Measurements from ENCODE around the gene PTPRN2. TPM values are rescaled to one million over a fixed set of nuclear protein-coding genes. Genes with fewer than 3 reads are reported as not detected.
"Not testable (repeated sequence)": the region's sequence is repeated elsewhere in the genome, so short reads cannot be mapped to it uniquely, and the experiment has no call there.

Gene PTPRN2
- total RNA-seq, 1 donor from 2014 or later = 11.4 TPM

DNA sequence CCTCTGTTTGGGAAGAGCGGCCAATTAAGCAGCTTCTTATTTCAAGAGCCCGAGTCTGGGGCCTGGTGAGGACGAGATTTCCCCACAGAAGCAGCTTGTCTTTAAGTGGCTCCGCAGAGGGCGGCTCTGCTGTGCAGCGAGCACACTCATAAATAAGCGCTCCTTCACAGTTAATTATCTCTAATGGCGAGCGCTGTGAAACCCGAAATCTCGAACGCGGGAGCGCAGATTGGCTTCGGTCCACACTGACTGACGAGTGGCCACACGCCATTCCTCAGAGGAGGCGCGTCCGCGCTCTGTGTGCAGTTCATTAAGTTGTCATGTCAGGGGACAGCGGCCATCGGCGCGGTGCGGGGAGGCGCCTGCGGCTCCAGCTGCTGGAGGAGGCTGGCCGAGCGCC lies 689.9 kb downstream of the PTPRN2 start:
- Mint-ChIP-seq H3K4me1 (ENCODE audit: low read depth) (no peaks in the 10 kb centered on the region), H3K27ac (no peak overlapping the region), H3K27me3 (peaks cover 29% of the 10 kb centered on the region), H3K36me3 (ENCODE audit: insufficient read depth) (no peaks in the 10 kb centered on the region), H3K9me3 (ENCODE audit: low read depth) (no peaks in the 10 kb centered on the region), H3K4me3 (ENCODE audit: low read depth) (no peak overlapping the region)
- DNase-seq (ENCODE audit: low spot score, unreplicated experiment) = no peak
- TF ChIP-seq, protein P1, sequence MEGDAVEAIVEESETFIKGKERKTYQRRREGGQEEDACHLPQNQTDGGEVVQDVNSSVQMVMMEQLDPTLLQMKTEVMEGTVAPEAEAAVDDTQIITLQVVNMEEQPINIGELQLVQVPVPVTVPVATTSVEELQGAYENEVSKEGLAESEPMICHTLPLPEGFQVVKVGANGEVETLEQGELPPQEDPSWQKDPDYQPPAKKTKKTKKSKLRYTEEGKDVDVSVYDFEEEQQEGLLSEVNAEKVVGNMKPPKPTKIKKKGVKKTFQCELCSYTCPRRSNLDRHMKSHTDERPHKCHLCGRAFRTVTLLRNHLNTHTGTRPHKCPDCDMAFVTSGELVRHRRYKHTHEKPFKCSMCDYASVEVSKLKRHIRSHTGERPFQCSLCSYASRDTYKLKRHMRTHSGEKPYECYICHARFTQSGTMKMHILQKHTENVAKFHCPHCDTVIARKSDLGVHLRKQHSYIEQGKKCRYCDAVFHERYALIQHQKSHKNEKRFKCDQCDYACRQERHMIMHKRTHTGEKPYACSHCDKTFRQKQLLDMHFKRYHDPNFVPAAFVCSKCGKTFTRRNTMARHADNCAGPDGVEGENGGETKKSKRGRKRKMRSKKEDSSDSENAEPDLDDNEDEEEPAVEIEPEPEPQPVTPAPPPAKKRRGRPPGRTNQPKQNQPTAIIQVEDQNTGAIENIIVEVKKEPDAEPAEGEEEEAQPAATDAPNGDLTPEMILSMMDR (IDR thresholded peaks at IDR 0.05; ENCODE audit: unreplicated experiment) = no peak

- TF ChIP-seq, protein P1 (IDR thresholded peaks at IDR 0.05; ENCODE audit: unreplicated experiment) = no peak
- no peaks in the 10 kb centered on the region for H3K4me1 Mint-ChIP-seq (ENCODE audit: low read depth)
- H3K27ac Mint-ChIP-seq = no peak overlapping the region
- no peak overlapping the region for H3K4me3 Mint-ChIP-seq (ENCODE audit: low read depth)
- no peaks in the 10 kb centered on the region for H3K36me3 Mint-ChIP-seq (ENCODE audit: insufficient read depth)
- H3K27me3 Mint-ChIP-seq = peaks cover 32% of the 10 kb centered on the region
- no peak for DNase-seq (ENCODE audit: low spot score, unreplicated experiment)
- no peaks in the 10 kb centered on the region for H3K9me3 Mint-ChIP-seq (ENCODE audit: low read depth)
These were observed 690.7 kb downstream of the PTPRN2 start for GRCh38 chr7:157896774-157897555.

- not testable (repeated sequence) for H3K9me3 Mint-ChIP-seq (ENCODE audit: low read depth); H3K4me3 Mint-ChIP-seq (ENCODE audit: low read depth); H3K27ac Mint-ChIP-seq; H3K36me3 Mint-ChIP-seq (ENCODE audit: insufficient read depth); H3K4me1 Mint-ChIP-seq (ENCODE audit: low read depth); DNase-seq (ENCODE audit: low spot score, unreplicated experiment)
- H3K27me3 Mint-ChIP-seq = peaks cover 32% of the 10 kb centered on the region
These were observed 691.3 kb downstream of the PTPRN2 start for GRCh38 chr7:157896376-157896675.

DNA sequence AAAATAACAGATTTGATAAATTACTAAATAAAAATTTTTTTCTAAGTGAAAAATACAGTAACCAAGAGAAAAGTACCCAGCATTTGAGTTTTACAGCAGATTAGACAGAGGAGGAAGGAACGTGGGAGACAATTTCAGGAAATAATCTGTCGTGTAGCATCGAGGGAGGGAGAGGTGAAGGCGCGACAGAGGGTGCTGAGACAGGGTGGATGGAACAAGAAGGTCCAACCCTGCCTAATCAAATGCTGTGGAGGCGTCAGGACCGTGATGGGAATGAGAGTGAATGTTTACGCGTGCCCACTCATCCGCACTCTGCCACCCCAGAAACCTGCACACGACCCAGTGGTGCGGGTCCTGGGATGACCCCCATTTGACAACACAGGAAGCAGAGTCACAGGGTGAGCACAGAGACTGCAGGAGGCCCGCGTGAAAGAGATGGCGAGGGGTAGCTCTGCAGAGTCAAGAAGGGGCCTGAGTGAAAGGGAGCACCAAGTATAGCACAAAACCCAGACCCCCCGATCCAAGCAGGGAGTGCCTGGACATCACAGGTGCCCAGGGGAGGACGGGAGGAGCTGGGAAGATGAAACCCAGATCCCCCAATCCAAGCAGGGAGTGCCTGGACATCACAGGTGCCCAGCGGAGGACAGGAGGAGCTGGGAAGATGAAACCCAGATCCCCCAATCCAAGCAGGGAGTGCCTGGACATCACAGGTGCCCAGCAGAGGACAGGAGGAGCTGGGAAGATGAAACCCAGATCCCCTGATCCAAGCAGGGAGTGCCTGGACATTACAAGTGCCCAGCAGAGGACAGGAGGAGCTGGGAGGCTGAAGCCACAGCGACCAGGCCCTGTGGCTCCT lies 691.9 kb downstream of the PTPRN2 start:
- Mint-ChIP-seq H3K27me3 (peaks cover 30% of the 10 kb centered on the region), H3K36me3 (ENCODE audit: insufficient read depth) (no peaks in the 10 kb centered on the region), H3K9me3 (ENCODE audit: low read depth) (no peaks in the 10 kb centered on the region)

GRCh38 chr7:157895098-157895497 lies 692.5 kb downstream of the PTPRN2 start:
- H3K36me3 Mint-ChIP-seq (ENCODE audit: insufficient read depth); H3K9me3 Mint-ChIP-seq (ENCODE audit: low read depth); H3K4me3 Mint-ChIP-seq (ENCODE audit: low read depth); H3K27ac Mint-ChIP-seq; DNase-seq (ENCODE audit: low spot score, unreplicated experiment); H3K4me1 Mint-ChIP-seq (ENCODE audit: low read depth): not testable (repeated sequence)
- H3K27me3 Mint-ChIP-seq = peaks cover 30% of the 10 kb centered on the region

More for the DNA sequence above, 691.9 kb downstream of the PTPRN2 start:
- Mint-ChIP-seq H3K27ac (no peak overlapping the region), H3K4me1 (ENCODE audit: low read depth) (peaks cover 1% of the 10 kb centered on the region), H3K4me3 (ENCODE audit: low read depth) (no peak overlapping the region)
- TF ChIP-seq, protein P1 (IDR thresholded peaks at IDR 0.05; ENCODE audit: unreplicated experiment) = no peak
- no peak for DNase-seq (ENCODE audit: low spot score, unreplicated experiment)

DNA sequence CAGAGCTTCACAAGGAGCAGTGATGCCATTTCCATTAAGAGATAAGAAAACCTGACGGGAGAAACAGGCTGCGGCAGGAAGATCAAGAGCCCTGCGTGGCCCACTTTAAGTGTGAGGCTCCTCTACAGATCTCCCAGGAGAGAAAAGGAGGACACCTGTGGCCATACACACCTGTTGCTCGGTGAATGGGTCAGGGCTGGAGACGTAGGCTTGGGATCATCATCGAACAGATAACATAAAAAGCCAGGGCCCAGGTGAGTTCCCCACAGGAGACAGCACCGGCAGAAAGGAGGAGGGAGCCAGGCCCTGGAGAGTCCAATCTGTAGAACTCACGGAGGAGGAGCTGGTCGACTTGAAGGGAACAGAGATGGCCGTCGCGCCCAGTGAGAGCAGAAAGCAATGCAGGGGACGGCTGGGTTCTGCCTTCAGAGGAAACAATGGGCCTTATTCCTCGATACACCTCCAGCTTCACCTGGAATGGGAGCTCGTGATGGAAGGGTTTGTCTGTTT lies 694.0 kb downstream of the PTPRN2 start:
- TF ChIP-seq, protein P1 (IDR thresholded peaks at IDR 0.05; ENCODE audit: unreplicated experiment) = no peak
- H3K27ac Mint-ChIP-seq = no peak overlapping the region
- H3K9me3 Mint-ChIP-seq (ENCODE audit: low read depth) = peaks cover 9% of the 10 kb centered on the region
- DNase-seq (ENCODE audit: low spot score, unreplicated experiment) = no peak
- H3K4me3 Mint-ChIP-seq (ENCODE audit: low read depth) = no peak overlapping the region
- H3K27me3 Mint-ChIP-seq = peaks cover 30% of the 10 kb centered on the region
- H3K4me1 Mint-ChIP-seq (ENCODE audit: low read depth) = peaks cover 7% of the 10 kb centered on the region
- H3K36me3 Mint-ChIP-seq (ENCODE audit: insufficient read depth) = no peaks in the 10 kb centered on the region
